Loucy (cell line): ENCODE measurements around the gene KIF2C.

Source experiments
- H2AFZ ChIP-seq: fragments of 200-600 bp; sonication (generic); 2 replicates; pipeline ENCODE4 v1.6.0; 2016; ENCODE audit warnings: antibody characterized with exemption, mild to moderate bottlenecking, low read length, moderate library complexity
- H3F3A ChIP-seq: fragments of 200-600 bp; 2 replicates; pipeline ENCODE4 v1.6.0; 2016; ENCODE audit warnings: antibody characterized with exemption, low read depth, mild to moderate bottlenecking
- H3K27me3 ChIP-seq: fragments of 200-600 bp; sonication (generic); 2 replicates; pipeline ENCODE4 v1.6.1; 2014; ENCODE audit warnings: low read length, mild to moderate bottlenecking; ENCODE audit not compliant: insufficient read depth, poor library complexity, severe bottlenecking
- H3K36me3 ChIP-seq: fragments of 200-600 bp; sonication (generic); 2 replicates; pipeline ENCODE4 v1.6.1; 2016; ENCODE audit warnings: low read length; ENCODE audit not compliant: insufficient read depth
- H3K4me1 ChIP-seq: fragments of 200-600 bp; sonication (generic); 2 replicates; pipeline ENCODE4 v1.5.1; 2014; ENCODE audit warnings: low read length, mild to moderate bottlenecking; ENCODE audit not compliant: insufficient read depth, poor library complexity, severe bottlenecking
- H3K4me2 ChIP-seq: fragments of 200-600 bp; sonication (generic); 2 replicates; pipeline ENCODE4 v1.6.0; 2014; ENCODE audit warnings: antibody characterized with exemption, low read length, low read depth, mild to moderate bottlenecking; ENCODE audit not compliant: poor library complexity, severe bottlenecking
- H3K4me3 ChIP-seq: fragments of 200-600 bp; sonication (generic); 2 replicates; pipeline ENCODE4 v1.5.1; 2014; ENCODE audit warnings: low read length, mild to moderate bottlenecking, mixed read lengths; ENCODE audit not compliant: poor library complexity, severe bottlenecking
- H3K79me2 ChIP-seq: fragments of 200-600 bp; sonication (generic); 2 replicates; pipeline ENCODE4 v1.6.1; 2014; ENCODE audit warnings: low read length; ENCODE audit not compliant: insufficient read depth
- H3K9ac ChIP-seq: fragments of 200-600 bp; sonication (generic); 2 replicates; pipeline ENCODE4 v1.6.0; 2014; ENCODE audit warnings: mild to moderate bottlenecking, low read depth, low read length, moderate library complexity; ENCODE audit not compliant: poor library complexity, severe bottlenecking
- H3K9me2 ChIP-seq: fragments of 200-600 bp; sonication (generic); replicated peaks from 2 replicates; pipeline ENCODE4 v1.6.1; 2016; ENCODE audit warnings: low read depth, low read length, mixed read lengths
- H3K9me3 ChIP-seq: fragments of 200-600 bp; sonication (generic); 2 replicates; pipeline ENCODE4 v1.6.1; 2014; ENCODE audit warnings: mild to moderate bottlenecking, antibody characterized with exemption, low read length, low read depth; ENCODE audit not compliant: insufficient read depth
- H4K20me1 ChIP-seq: fragments of 200-600 bp; sonication (generic); 2 replicates; pipeline ENCODE4 v1.6.0; 2014; ENCODE audit warnings: antibody characterized with exemption, low read length, mild to moderate bottlenecking; ENCODE audit not compliant: insufficient read depth, poor library complexity, severe bottlenecking
- EZH2phosphoT487 ChIP-seq: fragments of 200-600 bp; IDR thresholded peaks from 2 replicates; pipeline ENCODE4 v1.6.1; 2018; ENCODE audit warnings: antibody characterized with exemption, mild to moderate bottlenecking, moderate library complexity, borderline replicate concordance
- TF ChIP-seq, protein P1 (sequence below): fragments of 200-600 bp; sonication (generic); conservative IDR thresholded peaks from 2 replicates; pipeline ENCODE4 v1.5.1; 2014; ENCODE audit warnings: mild to moderate bottlenecking, antibody characterized with exemption, low read length

KIF2C gene

DNA sequence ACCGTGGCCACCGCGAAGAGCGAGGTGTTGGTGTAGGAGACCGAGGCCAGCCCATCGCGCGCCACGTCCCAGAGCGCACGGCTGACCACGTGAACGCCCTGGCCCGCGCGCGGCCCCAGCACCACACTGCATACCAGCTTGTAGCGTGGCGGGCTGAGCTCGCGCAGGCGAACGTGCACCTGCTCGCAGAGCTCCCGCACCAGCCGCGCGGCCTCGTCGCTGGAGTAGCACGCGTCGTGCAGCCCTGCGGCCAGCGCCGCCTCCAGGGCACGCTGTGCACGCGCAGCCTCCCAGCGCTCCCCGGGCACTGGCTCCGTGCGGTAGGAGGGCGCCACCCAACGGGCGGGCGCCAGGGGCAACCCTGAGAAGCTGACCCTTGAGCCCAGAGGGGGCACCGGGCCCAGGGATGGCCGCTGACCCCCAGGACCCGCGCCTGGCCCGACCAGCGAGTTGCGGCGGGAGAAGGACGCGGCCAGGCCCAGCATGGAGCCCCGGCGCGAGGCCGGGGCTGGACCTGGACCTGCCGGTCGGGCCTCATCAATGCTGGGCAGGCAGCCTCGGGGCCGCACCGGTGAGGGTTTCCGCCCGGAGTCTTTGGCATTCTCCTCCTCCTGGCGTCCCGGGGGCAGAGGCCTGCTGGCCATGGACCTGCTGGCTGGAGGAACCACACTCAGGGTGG lies 66.5 kb downstream of the KIF2C start:
- Histone ChIP-seq H3K4me1 (peaks cover 25% of the 10 kb centered on the region), H3K9ac (no peak overlapping the region), H4K20me1 (no peaks in the 10 kb centered on the region), H3F3A (no peaks in the 10 kb centered on the region), H2AFZ (no peak overlapping the region), H3K79me2 (no peaks in the 10 kb centered on the region), H3K4me3 (no peak overlapping the region), H3K27me3 (no peaks in the 10 kb centered on the region), H3K9me2 (no peaks in the 10 kb centered on the region), H3K4me2 (no peak overlapping the region), H3K36me3 (no peaks in the 10 kb centered on the region), H3K9me3 (no peaks in the 10 kb centered on the region)
- TF ChIP-seq EZH2phosphoT487: no peak
- TF ChIP-seq, protein P1, sequence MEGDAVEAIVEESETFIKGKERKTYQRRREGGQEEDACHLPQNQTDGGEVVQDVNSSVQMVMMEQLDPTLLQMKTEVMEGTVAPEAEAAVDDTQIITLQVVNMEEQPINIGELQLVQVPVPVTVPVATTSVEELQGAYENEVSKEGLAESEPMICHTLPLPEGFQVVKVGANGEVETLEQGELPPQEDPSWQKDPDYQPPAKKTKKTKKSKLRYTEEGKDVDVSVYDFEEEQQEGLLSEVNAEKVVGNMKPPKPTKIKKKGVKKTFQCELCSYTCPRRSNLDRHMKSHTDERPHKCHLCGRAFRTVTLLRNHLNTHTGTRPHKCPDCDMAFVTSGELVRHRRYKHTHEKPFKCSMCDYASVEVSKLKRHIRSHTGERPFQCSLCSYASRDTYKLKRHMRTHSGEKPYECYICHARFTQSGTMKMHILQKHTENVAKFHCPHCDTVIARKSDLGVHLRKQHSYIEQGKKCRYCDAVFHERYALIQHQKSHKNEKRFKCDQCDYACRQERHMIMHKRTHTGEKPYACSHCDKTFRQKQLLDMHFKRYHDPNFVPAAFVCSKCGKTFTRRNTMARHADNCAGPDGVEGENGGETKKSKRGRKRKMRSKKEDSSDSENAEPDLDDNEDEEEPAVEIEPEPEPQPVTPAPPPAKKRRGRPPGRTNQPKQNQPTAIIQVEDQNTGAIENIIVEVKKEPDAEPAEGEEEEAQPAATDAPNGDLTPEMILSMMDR: no peak

GRCh38 chr1:44806704-44807363 lies 67.2 kb downstream of the KIF2C start, which contains the start of gene DYNLT4:
TSS of gene DYNLT4 (minus strand) at chr1:44807351. CDS start at chr1:44806668, 683 bp downstream.
- H3K27me3 ChIP-seq: no peaks in the 10 kb centered on the region
- H2AFZ ChIP-seq: no peak within 1 kb of the TSS
- H3K9me3 ChIP-seq: no peaks in the 10 kb centered on the region
- TF ChIP-seq, protein P1: no peak
- no peak for TF ChIP-seq EZH2phosphoT487
- H3K4me1 ChIP-seq: peaks cover 25% of the 10 kb centered on the region
- peak within 1 kb of the TSS; percentile 60 for H3K9ac ChIP-seq
- H4K20me1 ChIP-seq: no peaks in the 10 kb centered on the region
- no peak within 1 kb of the TSS for H3K4me3 ChIP-seq
- no peaks in the 10 kb centered on the region for H3K9me2 ChIP-seq
- no peaks in the 10 kb centered on the region for H3F3A ChIP-seq
- H3K36me3 ChIP-seq: no peaks in the 10 kb centered on the region
- no peaks in the 10 kb centered on the region for H3K79me2 ChIP-seq
- no peak within 1 kb of the TSS for H3K4me2 ChIP-seq

- no peaks in the 10 kb centered on the region for H3K9me2 ChIP-seq
- TF ChIP-seq, protein P1: no peak
- TF ChIP-seq EZH2phosphoT487: no peak
- peaks cover 25% of the 10 kb centered on the region for H3K4me1 ChIP-seq
Observed at GRCh38 chr1:44807364-44808062, 67.9 kb downstream of the KIF2C start.

More at GRCh38 chr1:44807364-44808062, 67.9 kb downstream of the KIF2C start:
- Histone ChIP-seq H3K79me2 (no peaks in the 10 kb centered on the region), H2AFZ (no peak overlapping the region), H3K4me3 (no peak overlapping the region), H3K4me2 (no peak overlapping the region), H3K9me3 (no peaks in the 10 kb centered on the region), H4K20me1 (no peaks in the 10 kb centered on the region), H3K9ac (peak overlapping the region; percentile 60), H3K27me3 (no peaks in the 10 kb centered on the region), H3K36me3 (no peaks in the 10 kb centered on the region), H3F3A (no peaks in the 10 kb centered on the region)
